Renal cortex interstitium (tissue), 11 donors: ENCODE data around the gene ZNF521. TPM values are rescaled to one million over a fixed set of nuclear protein-coding genes. Genes with fewer than 3 reads are reported as not detected.

ENCODE experiments used
- DNase-seq, 11 donors: peaks; one replicate each; pipeline ENCODE4 v3.0.0-alpha.2; 2013; ENCODE audit warnings: low read depth in 9 of 11, low spot score in 4 of 11; ENCODE audit errors: extremely low read depth in 1 of 11
- polyA plus RNA-seq, 3 donors: library from polyadenylated mRNA; unstranded; fragments of 120-200 nt; gene quantifications; one replicate each; pipeline ENCODE4 v1.2.1, GENCODE V29; 2013; ENCODE audit not compliant: insufficient read length in 3 of 3

Gene ZNF521
- polyA plus RNA-seq, 3 donors = 35.1 to 44.2 (median 39.0) TPM

DNA sequence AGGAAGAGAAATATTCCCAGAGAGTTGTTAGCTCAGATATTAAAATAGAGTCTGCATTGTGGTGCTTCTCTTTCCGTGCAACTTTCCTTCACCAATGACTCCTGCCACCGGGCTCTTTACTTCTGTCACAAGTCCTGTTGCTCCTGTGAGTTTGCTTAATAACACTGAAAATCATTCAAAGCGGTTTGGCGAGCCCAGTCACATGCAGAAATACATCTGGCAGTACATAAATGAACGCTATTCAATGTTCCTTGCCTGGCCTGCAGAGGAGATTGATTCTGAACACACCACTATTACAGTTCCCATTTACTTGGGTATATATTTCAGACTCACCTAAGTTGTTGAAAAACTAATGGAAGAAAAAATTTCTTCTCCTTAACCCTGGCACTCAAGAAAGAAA is 276.6 kb downstream of the ZNF521 start:
- DNase-seq = no peak

GRCh38 chr18:25074925-25075324 is 277.0 kb downstream of the ZNF521 start:
- DNase-seq = no peak

DNA sequence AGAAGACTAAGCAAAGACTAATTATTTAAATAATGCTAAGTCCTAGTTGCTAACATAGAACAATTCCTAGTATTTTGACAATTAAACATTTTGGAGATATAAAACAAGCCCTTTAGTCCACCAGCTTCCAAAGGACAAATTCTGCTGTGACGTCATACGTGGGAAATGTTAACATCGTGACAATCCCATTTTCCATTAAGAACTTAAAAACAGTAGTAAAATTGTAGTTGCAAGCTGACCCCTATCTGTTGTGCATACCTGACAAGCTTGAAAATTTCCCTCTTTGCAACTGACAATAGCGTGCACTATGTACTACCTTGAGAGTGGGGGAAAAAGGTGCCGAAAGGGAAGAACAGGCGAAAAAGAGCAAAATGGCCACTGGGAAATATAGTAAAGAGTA is 279.8 kb downstream of the ZNF521 start:
- no peak for DNase-seq

DNA sequence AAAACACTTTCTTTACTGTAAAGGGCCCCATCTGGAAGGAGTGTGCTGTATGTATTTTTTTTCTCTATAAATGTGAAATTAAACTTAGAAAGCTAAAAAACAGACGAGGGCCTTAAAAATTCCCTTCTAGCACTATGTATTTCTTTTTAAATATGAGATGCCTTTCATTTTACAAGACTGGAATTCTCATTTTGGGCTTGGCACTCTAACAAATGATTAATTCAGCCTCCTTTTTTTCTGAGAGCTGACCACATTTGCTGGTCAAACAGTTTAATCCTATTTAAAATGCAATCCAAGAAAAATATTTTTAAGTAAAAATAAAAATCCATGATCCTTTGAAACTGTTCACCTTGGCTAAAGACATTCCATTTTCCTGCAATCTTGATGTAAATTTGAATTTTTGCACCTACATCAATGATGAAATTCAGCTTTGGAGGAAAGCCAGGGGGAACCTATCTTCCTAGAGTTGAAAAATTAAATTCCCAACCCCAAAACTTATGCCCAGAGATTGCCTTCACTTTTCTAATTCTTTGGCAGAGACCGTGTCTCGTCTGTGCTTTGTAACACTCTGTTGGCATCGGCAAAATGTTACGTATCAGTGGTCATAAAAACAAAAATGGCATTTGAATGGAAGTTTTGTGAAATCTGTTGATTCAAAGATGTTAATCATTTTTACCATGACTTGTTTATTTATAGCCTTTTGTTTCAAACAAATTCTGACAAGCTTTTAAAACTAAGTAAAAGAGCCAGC is 284.5 kb downstream of the ZNF521 start:
- DNase-seq = no peak

GRCh38 chr18:25066516-25066915 is 285.4 kb downstream of the ZNF521 start:
- DNase-seq = no peak

DNA sequence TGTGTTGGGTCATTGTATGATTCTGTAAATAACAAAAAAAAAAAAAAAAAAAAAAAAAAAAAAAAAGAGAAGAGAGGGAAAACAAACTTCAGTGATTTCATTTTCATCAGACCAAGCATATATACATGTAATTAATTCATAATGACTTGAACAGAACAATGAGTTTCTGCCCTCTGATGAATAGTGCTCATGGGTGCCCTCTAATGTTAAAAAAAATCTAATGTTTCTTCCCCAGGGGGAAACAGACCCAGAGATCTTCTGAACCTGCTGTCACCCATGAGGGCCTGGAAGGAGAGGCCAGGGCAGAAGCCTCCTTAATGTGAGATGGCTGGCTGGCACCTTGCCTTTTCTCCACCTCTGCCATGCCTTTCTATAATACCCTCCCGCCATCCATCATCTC is 289.2 kb downstream of the ZNF521 start:
- DNase-seq = no peak

DNA sequence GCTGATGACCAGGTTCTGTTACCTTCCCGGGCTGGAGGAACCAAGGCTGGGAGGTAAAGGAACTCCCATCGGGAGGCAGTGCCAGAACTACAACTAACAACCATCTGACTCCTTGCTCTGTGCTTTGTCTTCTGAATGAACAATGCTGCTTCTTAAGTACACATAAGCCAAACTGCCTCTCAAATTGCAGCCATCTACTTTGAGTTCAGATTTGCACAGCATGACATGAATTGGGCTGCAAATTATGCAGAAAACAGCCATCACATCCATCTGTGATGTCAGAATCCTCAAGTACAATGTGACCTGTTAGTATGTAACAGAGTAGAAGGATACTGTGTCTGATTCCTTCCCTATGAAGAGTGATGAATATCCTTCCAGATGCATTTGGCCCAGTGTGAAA is 290.6 kb downstream of the ZNF521 start:
- no peak for DNase-seq

GRCh38 chr18:25058521-25058920 is 293.4 kb downstream of the ZNF521 start:
- DNase-seq = no peak

- no peak for DNase-seq
Observed at GRCh38 chr18:25057491-25058050, 294.4 kb downstream of the ZNF521 start.

DNA sequence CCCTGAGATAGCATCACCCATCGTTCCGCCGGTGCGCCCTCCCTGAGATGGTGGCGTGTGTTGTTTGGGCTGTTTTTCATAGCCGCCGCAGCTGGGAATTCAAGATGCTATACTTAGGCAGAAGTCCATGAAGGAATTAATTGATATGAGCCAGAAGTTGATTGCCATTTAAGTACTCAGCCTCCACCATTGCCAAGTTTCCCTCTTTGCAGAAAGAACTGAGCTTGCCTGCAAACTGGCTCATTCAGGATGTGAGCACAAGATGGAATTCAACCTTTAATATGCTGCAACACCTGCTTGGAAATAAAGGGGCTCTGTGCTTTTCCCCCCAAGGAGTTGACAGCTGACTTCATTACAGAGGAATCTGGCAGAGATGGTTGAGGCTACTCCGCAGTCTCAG is 295.5 kb downstream of the ZNF521 start:
- DNase-seq = no peak

DNA sequence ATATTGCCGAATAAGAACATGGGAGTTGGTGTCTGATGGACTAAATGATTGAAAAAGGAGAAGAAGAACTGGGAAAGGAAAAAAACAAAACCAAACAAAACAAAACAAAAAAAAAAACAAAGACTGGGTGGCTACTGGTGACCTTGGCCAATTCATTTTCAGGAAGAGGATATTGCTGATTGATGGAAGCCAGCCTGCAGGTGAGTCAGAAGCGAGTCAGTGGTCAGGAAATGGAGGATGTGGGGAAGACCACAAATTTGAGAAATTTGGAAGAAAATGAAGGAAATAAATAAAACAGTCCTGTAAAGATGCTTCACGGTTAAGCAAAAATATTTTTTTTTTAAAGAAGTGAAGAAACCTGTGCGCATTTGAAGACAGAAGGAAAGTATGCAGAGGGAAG is 296.9 kb downstream of the ZNF521 start:
- DNase-seq = no peak

GRCh38 chr18:25053466-25053865 is 298.5 kb downstream of the ZNF521 start:
- no peak for DNase-seq

DNA sequence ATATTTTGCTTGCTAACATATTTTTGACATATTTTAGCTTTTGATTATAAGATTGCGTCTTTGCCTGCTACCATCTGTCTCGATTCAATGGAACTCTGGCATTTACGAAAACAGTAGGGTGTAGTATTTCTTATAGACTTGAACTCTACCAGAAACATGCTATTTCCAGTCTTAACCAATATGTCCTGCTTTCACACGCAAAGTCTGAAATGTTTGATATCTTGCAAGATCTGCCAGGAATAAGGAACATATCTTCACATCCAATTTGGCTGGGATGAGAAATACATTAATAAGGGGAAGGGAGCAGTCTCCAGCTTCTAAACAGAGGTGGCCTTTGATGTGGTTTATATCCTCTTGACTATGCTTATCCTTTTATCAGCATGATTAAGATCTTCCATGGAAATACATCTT is 299.4 kb downstream of the ZNF521 start:
- no peak for DNase-seq

DNA sequence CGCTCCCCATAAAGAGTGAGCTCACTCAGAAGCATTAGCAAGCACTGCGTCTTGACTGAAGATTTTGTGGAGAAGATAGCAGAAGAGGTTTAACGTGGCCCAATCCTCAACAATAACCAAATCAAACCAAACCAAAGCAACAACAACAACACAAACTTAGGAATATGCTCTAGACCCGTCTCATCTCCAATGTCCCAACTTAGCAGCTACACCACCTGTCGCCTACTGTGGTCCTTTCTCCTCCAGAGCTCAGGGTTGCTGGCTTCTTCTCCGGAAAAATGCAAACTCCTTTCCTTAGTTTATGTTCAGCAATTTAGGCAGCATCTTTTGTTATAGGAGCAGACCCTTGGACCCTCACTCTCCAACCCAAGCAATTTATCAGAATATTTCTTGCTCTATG is 301.4 kb downstream of the ZNF521 start:
- no peak for DNase-seq

DNA sequence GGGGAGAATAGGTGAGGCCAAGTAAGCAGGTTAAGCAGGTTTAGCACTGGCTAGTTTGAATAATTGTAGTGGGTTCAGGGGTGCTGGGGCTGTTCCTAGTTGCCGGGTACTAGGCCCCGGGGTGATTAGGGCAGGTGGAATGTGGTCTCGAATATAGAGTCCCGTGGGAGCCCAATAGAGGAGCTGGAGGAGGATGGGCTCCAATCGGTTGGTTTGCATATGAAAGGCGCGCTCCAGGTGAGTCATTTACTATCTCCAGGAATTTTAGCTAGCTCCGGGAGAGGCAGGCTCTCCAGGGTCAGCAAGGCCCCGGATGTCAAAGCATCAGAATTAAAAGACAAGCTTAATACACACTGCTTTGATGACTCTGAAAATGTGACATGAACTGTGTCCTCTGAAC is 304.0 kb downstream of the ZNF521 start:
- no peak for DNase-seq

GRCh38 chr18:25047421-25047820 is 304.5 kb downstream of the ZNF521 start:
- DNase-seq = no peak

GRCh38 chr18:25044694-25045093 is 307.3 kb downstream of the ZNF521 start:
- no peak for DNase-seq

- no peak for DNase-seq
Observed at GRCh38 chr18:25043104-25043503, 308.9 kb downstream of the ZNF521 start.

DNA sequence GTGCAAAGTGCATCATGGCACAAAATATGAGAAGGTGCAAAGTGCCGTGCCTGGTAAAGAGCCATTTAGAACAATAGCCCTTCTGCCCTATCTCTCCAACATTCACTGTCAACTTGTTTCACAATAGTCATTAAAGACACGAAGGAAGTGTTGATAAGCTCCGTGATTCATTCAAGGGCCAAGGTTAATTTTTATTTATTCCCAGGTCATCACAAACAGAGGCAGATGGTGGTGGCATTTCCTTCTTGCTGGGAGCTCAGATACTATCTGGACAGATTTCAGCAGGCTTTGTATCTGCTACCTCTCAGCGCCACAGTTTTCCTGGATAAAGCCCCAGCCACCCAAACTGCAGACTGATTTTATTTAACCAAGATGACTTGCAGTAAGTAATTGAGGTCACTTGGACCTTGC is 309.3 kb downstream of the ZNF521 start:
- no peak for DNase-seq

- DNase-seq = no peak
Observed at GRCh38 chr18:25039781-25040180, 312.2 kb downstream of the ZNF521 start.

- DNase-seq = no peak
Observed at GRCh38 chr18:25038261-25038660, 313.7 kb downstream of the ZNF521 start.
